Thymus (tissue), 11 donors: Measurements from ENCODE around the gene PGAP6. TPM values are rescaled to one million over a fixed set of nuclear protein-coding genes. Genes with fewer than 3 reads are reported as not detected.
"Not testable (repeated sequence)": the region's sequence is repeated elsewhere in the genome, so short reads cannot be mapped to it uniquely, and the experiment has no call there.

Experiments
- DNase-seq, 9 donors: peaks; one replicate each; pipeline ENCODE4 v3.0.0-alpha.2; 2013; ENCODE audit warnings: low spot score in 9 of 9, low read depth in 6 of 9, missing footprints in 1 of 9
- H3K27ac ChIP-seq, 2 donors: one replicate each; pipeline ENCODE4 v1.5.1; 2013; ENCODE audit warnings: control low read depth in 1 of 2, low read depth in 1 of 2, low read length in 1 of 2, mild to moderate bottlenecking in 1 of 2, moderate library complexity in 1 of 2
- H3K27me3 ChIP-seq, 2 donors: one replicate each; pipeline ENCODE4 v1.5.1; 2013; ENCODE audit warnings: low read length in 1 of 2; ENCODE audit not compliant: control insufficient read depth in 2 of 2, insufficient read depth in 1 of 2
- H3K36me3 ChIP-seq, 2 donors: one replicate each; pipeline ENCODE4 v1.5.1; 2013; ENCODE audit warnings: low read length in 1 of 2, mild to moderate bottlenecking in 1 of 2, moderate library complexity in 1 of 2; ENCODE audit not compliant: control insufficient read depth in 2 of 2, insufficient read depth in 2 of 2
- H3K4me1 ChIP-seq, 2 donors: one replicate each; pipeline ENCODE4 v1.5.1; 2013; ENCODE audit warnings: low read length in 2 of 2; ENCODE audit not compliant: control insufficient read depth in 2 of 2, insufficient read depth in 2 of 2
- H3K4me3 ChIP-seq, 2 donors: one replicate each; pipeline ENCODE4 v1.5.1; 2013; ENCODE audit warnings: low read length in 2 of 2, control low read depth in 1 of 2, mild to moderate bottlenecking in 1 of 2
- H3K9me3 ChIP-seq, 2 donors: one replicate each; pipeline ENCODE4 v1.5.1; 2013; ENCODE audit warnings: low read length in 1 of 2, mild to moderate bottlenecking in 1 of 2; ENCODE audit not compliant: control insufficient read depth in 2 of 2, insufficient read depth in 1 of 2
- WGBS: extraction: QIAGEN DNeasy Blood & Tissue Kit; methylation state at CpG from one replicate; pipeline ENCODE4 v1.1.7; 2013; 5-methylcytosine and 5-hydroxymethylcytosine counted together
- polyA plus RNA-seq: library from polyadenylated mRNA; stranded (reverse); fragments of 200-250 nt; gene quantifications from one replicate; pipeline ENCODE4 v1.2.3, GENCODE V29; 2013
- total RNA-seq: library from RNA; stranded (reverse); fragments of 120-200 nt; gene quantifications from one replicate; pipeline ENCODE4 v1.2.4, GENCODE V29; 2013
- donor health status: healthy.

Gene PGAP6
- total and polyA plus RNA-seq, 2 donors = 22.1 to 47.4 TPM

DNA sequence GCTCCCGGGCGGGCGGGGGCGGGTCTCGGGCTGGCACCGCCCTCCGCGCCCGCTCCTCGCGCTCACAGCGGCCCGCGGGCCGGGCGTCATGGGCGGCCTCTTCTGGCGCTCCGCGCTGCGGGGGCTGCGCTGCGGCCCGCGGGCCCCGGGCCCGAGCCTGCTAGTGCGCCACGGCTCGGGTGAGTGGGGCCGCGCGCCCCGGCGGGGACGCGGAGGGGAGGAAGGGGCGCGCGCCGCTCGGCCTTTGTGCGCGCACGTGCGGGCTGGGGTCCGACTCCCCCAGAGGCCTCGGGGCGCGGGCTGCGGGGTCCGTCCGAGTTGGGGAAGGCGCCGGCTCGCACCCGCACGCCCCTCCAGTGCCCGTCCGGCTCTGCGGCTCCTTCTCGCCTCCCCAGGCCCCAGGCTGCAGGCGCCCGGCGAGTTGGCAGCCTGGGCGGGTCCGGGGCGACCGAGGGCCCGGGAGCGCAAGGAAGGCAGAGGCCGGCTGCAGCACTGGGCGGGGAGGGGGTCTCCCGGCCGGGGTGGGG, 15.4 kb upstream of the PGAP6 start, which contains the start of gene NME4:
TSS of gene NME4 (plus strand) at position 65 of the 527 bp plus-strand sequence. CDS start at position 89, 24 bp downstream.
- H3K36me3 ChIP-seq = peaks cover 0 to 4% of the 10 kb centered on the region in 2 donors
- WGBS = under 1% methylated on average over 75 of the region's 75 CpGs
- H3K27ac ChIP-seq = peak within 1 kb of the TSS; percentile 26 to 52
- peak within 1 kb of the TSS; percentile 37 to 71 for H3K4me3 ChIP-seq
- no peaks in the 10 kb centered on the region for H3K9me3 ChIP-seq
- peaks cover 4 to 24% of the 10 kb centered on the region in 2 donors for H3K4me1 ChIP-seq
- peak in 1 of 9 donors; percentile 41 for DNase-seq
- H3K27me3 ChIP-seq = peaks cover 0 to 15% of the 10 kb centered on the region in 2 donors

DNA sequence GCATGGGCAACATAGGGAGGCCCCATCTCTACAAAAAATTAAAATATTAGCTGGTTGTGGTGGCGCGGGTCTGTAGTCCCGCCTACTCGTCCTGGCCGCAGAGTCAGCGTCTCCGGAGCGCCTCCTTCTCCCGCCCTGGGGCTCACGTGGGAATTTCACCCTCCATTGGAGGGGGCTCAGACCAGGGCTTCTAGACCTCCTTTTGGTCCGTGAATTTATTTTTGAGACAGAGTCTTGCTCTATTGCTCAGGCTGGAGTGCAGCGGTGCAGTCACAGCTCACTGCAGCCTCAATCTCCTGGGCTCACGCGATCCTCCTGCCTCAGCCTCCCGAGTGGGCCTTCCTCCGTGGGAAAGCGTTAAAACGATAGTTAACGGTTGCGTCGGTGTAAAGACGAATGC, 14.8 kb upstream of the PGAP6 start:
- H3K4me3 ChIP-seq = peak overlapping the region; percentile 37 to 71
- H3K27me3 ChIP-seq = peaks cover 0 to 15% of the 10 kb centered on the region in 2 donors
- H3K9me3 ChIP-seq = peaks cover 0 to 6% of the 10 kb centered on the region in 2 donors
- no peak overlapping the region for H3K27ac ChIP-seq
- WGBS = 2% methylated on average over 22 of the region's 22 CpGs
- H3K4me1 ChIP-seq = peaks cover 4 to 23% of the 10 kb centered on the region in 2 donors
- H3K36me3 ChIP-seq = peaks cover 0 to 4% of the 10 kb centered on the region in 2 donors
- peak in 1 of 9 donors; percentile 31 for DNase-seq

DNA sequence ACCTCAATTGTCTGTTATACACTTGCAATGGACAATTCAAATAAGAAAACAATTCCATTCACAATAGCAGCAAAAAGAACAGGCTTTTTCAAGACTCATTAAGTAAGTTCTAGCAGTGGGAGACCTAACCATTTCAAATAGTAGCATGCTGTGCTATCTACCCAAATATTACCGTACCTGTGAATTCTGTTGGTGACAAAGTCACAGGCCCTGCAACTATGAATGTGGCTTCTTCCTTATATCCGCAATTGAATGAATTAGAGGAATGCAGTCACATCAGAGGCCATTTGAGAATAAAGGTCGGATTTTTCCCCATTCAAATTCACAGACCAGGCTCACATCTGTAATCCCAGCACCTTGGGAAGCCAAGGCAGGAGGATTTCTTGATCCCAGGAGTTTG, 14.4 kb upstream of the PGAP6 start:
- no peak overlapping the region for H3K4me3 ChIP-seq
- H3K27ac ChIP-seq = no peak overlapping the region
- peaks cover 4 to 23% of the 10 kb centered on the region in 2 donors for H3K4me1 ChIP-seq
- H3K27me3 ChIP-seq = peaks cover 0 to 15% of the 10 kb centered on the region in 2 donors
- DNase-seq = no peak
- peaks cover 0 to 4% of the 10 kb centered on the region in 2 donors for H3K36me3 ChIP-seq
- 59% methylated on average over 3 of the region's 3 CpGs for WGBS
- H3K9me3 ChIP-seq = peaks cover 0 to 6% of the 10 kb centered on the region in 2 donors

DNA sequence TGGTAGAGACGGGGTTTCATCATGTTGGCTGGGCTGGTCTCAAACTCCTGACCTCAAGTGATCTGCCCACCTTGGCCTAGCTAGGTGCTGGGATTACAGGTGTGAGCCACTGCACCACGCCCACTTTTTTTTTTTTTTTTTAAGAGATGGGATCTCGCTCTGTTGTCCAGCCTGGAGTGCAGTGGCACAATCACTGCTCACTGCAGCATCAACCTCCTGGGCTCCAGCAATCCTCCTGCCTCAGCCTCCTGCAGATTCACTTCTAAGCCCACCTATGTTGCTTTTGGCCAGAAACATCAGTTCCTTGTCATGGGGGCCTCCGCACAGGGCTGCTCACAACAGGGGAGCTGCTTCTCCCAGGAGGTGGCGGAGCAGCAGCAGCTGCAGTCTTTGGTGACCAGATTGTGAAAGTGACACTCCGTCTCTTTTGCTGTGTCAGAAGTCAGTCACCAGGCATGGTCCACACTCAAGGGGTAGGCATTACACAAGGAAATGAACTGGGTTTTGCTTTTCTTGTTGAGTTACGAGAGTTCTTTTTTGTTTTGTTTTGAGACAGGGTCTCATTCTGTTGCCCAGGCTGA, 10.8 kb upstream of the PGAP6 start:
- Histone ChIP-seq H3K27me3 (peaks cover 0 to 12% of the 10 kb centered on the region in 2 donors), H3K36me3 (no peaks in the 10 kb centered on the region), H3K4me3 (no peak overlapping the region), H3K9me3 (peaks cover 0 to 6% of the 10 kb centered on the region in 2 donors), H3K4me1 (peaks cover 0 to 7% of the 10 kb centered on the region in 2 donors), H3K27ac (no peak overlapping the region)
- 85% methylated on average over 7 of the region's 7 CpGs for WGBS
- DNase-seq = no peak

DNA sequence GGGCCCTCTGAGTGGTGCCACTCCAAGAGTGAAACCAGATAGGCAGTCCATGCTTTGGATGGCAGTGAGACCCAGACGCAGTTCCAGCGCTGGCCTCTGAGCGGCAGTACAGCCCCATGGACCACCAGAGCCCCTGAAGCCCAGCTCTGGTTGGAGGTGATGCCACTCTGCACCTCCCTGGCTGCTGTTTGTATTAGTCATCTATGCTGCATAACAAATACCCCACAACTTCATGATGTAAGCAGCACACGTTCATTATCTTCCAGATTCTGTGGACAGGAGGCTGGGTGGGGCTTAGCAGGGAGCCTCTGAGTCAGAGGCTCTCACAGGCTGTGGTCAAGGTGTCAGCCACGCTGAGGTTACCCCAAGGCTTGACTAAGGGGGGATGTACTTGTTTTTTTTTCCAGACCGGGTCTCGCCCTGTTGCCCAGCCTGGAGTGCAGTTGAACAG, 10.1 kb upstream of the PGAP6 start:
- H3K4me3 ChIP-seq = no peak overlapping the region
- H3K9me3 ChIP-seq = peaks cover 0 to 6% of the 10 kb centered on the region in 2 donors
- peak in 3 of 9 donors; percentile 38 to 69 (median 67) for DNase-seq
- 77% methylated on average over 7 of the region's 7 CpGs for WGBS
- peaks cover 0 to 12% of the 10 kb centered on the region in 2 donors for H3K27me3 ChIP-seq
- H3K36me3 ChIP-seq = no peaks in the 10 kb centered on the region
- peaks cover 0 to 7% of the 10 kb centered on the region in 2 donors for H3K4me1 ChIP-seq
- H3K27ac ChIP-seq = no peak overlapping the region

DNA sequence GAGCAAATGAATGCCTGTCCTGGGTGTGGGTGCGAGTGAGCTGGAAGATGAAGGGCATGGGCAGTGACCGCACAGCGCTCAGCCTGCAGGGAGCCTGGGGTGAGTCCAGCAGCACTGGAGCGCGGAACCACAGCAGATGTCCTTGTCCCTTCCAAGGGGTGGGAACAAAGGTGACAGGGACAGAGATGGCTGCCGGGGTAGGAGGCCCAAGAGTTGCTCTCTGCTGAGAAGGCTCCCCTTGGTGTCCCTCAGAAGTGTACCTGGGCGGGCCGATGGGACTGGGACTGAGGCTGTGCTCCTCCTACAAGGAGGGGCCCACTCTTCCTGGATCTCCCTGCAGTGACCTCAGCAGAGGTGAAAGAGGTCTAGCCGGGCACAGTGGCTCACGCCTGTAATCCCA, 7.6 kb upstream of the PGAP6 start:
- 89% methylated on average over 10 of the region's 10 CpGs for WGBS
- H3K27me3 ChIP-seq = no peaks in the 10 kb centered on the region
- peaks cover 0 to 6% of the 10 kb centered on the region in 2 donors for H3K9me3 ChIP-seq
- H3K4me1 ChIP-seq = peaks cover 0 to under 1% of the 10 kb centered on the region in 2 donors
- H3K4me3 ChIP-seq = no peak overlapping the region
- no peak overlapping the region for H3K27ac ChIP-seq
- no peaks in the 10 kb centered on the region for H3K36me3 ChIP-seq
- DNase-seq = no peak

DNA sequence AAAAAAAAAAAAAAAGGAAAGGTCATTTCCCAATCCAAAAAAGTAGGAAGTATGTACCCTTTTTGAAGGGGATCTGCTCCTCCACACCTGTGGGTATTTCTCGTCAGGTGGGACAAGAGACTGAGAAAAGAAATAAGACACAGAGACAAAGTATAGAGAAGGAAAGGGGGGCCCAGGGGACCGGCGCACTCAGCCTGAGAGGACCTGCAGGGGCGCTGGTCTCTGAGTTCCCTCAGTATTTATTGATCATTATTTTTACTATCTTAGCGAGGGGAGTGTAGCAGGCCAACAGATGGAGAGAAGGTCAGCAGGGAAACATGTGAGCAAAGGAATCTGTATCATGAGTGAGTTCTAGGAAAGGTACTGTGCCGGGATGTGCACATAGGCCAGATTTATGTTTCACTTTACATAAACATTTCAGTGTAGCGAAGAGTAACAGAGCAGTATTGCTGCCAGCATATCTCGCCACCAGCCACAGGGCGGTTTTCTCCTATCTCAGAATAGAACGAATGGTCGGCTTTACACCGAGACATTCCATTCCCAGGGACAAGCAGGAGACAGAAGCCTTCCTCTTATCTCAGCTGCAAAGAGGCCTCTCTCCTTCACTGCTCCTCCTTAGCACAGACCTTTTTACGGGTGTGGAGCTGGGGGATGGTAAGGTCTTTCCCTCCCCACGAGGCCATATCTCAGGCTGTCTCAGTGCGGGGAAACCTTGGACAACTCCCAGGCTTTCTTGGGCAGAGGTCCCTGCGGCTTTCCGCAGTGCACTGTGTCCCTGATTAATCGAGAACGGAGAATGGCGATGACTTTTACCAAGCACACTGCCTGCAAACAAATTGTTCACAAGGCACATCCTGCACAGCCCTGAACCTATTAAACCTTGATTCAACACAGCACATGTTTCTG, 6.2 kb upstream of the PGAP6 start:
- not testable (repeated sequence) for H3K27ac ChIP-seq, H3K4me3 ChIP-seq, H3K9me3 ChIP-seq, DNase-seq, H3K36me3 ChIP-seq
- 92% methylated on average over 20 of the region's 20 CpGs for WGBS
- Histone ChIP-seq H3K27me3 (peaks cover 0 to 12% of the 10 kb centered on the region in 2 donors), H3K4me1 (peaks cover 8 to 14% of the 10 kb centered on the region in 2 donors)

DNA sequence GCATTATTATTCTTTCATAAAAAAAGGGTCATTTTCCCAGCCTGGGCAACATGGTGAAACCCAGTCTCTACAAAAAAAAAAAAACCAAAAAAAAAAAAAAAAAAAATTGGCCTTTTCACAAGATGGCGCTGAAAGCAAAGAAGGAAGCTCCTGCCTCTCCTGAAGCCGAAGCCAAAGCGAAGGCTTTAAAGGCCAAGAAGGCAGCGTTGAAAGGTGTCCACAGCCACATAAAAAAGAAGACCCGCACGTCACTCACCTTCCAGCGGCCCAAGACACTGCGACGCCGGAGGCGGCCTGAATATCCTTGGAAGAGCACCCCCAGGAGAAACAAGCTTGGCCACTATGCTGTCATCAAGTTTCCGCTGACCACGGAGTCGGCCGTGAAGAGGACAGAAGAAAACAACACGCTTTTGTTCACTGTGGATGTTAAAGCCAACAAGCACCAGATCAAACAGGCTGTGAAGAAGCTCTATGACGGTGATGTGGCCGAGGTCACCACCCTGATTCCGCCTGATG, 4.9 kb upstream of the PGAP6 start:
- 92% methylated on average over 19 of the region's 19 CpGs for WGBS
- Histone ChIP-seq H3K36me3 (no peaks in the 10 kb centered on the region), H3K27me3 (peaks cover 0 to 19% of the 10 kb centered on the region in 2 donors), H3K4me1 (peaks cover 8 to 21% of the 10 kb centered on the region in 2 donors), H3K27ac (no peak overlapping the region), H3K9me3 (peaks cover 0 to 2% of the 10 kb centered on the region in 2 donors), H3K4me3 (no peak overlapping the region)
- no peak for DNase-seq
